Gastroesophageal sphincter (tissue), 4 donors: ENCODE data around the gene SRP14. TPM values are rescaled to one million over a fixed set of nuclear protein-coding genes. Genes with fewer than 3 reads are reported as not detected.

Experiments
- ATAC-seq: fragments of 150-250 bp; one replicate; pipeline ENCODE4 v1.9.1; 2016; ENCODE audit warnings: mild to moderate bottlenecking, moderate library complexity
- H3K27ac ChIP-seq, 4 donors: fragments of 200-600 bp; sonication (generic) in 3 of 4; 1 replicate in 3 of 4; 2 replicates in 1 of 4; pipeline ENCODE4 v1.5.1; 2016 to 2019
- H3K27me3 ChIP-seq: fragments of 200-600 bp; sonication (generic); one replicate; pipeline ENCODE4 v1.5.1; 2019
- H3K36me3 ChIP-seq, 2 donors: fragments of 200-600 bp; sonication (generic); one replicate each; pipeline ENCODE4 v1.5.1; 2019; ENCODE audit warnings: control low read depth in 1 of 2
- H3K4me1 ChIP-seq, 3 donors: fragments of 200-600 bp; sonication (generic); 1 replicate in 2 of 3; 2 replicates in 1 of 3; pipeline ENCODE4 v1.5.1; 2016 to 2019; ENCODE audit warnings: control low read depth in 2 of 3
- H3K4me3 ChIP-seq, 2 donors: fragments of 200-600 bp; sonication (generic); one replicate each; pipeline ENCODE4 v1.5.1; 2019; ENCODE audit warnings: mild to moderate bottlenecking in 1 of 2, moderate library complexity in 1 of 2
- H3K9me3 ChIP-seq, 3 donors: fragments of 200-600 bp; sonication (generic); one replicate each; pipeline ENCODE4 v1.5.1; 2017 to 2019; ENCODE audit warnings: control low read depth in 2 of 3
- CTCF ChIP-seq, 4 experiments: fragments of 200-600 bp in 2 of 4; fragments of 450-650 bp in 2 of 4; sonication (generic) in 1 of 4; IDR thresholded peaks; one replicate each; pipeline ENCODE4 v1.5.1; 2017 to 2019; ENCODE audit warnings: antibody characterized with exemption in 4 of 4, mild to moderate bottlenecking in 2 of 4, moderate library complexity in 2 of 4
- EP300 ChIP-seq: sonication (generic); formaldehyde crosslinking; IDR thresholded peaks from one replicate; pipeline ENCODE4 v1.6.1; 2017; ENCODE audit warnings: antibody characterized with exemption, mild to moderate bottlenecking
- POLR2A ChIP-seq, 2 donors: fragments of 450-650 bp; IDR thresholded peaks; one replicate each; pipeline ENCODE4 v1.6.1; 2017; ENCODE audit warnings: antibody characterized with exemption in 2 of 2, mild to moderate bottlenecking in 2 of 2, moderate library complexity in 1 of 2
- POLR2AphosphoS5 ChIP-seq: sonication (generic); formaldehyde crosslinking; IDR thresholded peaks from one replicate; pipeline ENCODE4 v1.6.1; 2017; ENCODE audit warnings: antibody characterized with exemption
- WGBS, 2 donors: methylation state at CpG; one replicate each; pipeline ENCODE4 v1.1.5; 2018; ENCODE audit warnings: low coverage in 1 of 2; 5-methylcytosine and 5-hydroxymethylcytosine counted together
- total RNA-seq, 4 donors: library from RNA; depleted of rRNA; stranded (reverse); fragments of >200 nt; gene quantifications; one replicate each; pipeline ENCODE4 v1.1.0, GENCODE V29; 2016

Gene SRP14
- total RNA-seq, 4 donors from 2014 or later = 290 to 425 (median 324) TPM

DNA sequence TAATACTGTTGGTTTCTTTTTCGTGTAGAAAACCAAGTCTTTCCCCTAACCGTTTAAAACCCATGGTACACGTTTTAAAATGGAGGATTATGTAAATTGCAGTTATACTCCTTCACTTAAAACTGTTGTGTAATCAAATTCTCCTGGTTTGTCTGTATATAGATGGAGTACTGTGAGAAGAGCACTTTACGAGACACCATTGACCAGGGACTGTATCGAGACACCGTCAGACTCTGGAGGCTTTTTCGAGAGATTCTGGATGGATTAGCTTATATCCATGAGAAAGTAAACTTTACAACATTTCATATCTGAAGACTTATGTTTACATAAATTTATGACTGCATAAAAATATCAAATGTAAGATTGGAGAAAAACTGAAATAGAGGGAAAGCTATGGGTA, 51.2 kb downstream of the SRP14 start:
- no peaks in the 10 kb centered on the region for H3K9me3 ChIP-seq
- H3K4me3 ChIP-seq = no peak overlapping the region
- TF ChIP-seq POLR2AphosphoS5 = no peak
- no peak for TF ChIP-seq POLR2A (IDR thresholded peaks at IDR 0.05)
- TF ChIP-seq CTCF (IDR thresholded peaks at IDR 0.05) = no peak
- TF ChIP-seq EP300 = no peak
- no peaks in the 10 kb centered on the region for H3K4me1 ChIP-seq
- no peaks in the 10 kb centered on the region for H3K27me3 ChIP-seq
- no peak for ATAC-seq
- H3K36me3 ChIP-seq = peaks cover 8 to 76% of the 10 kb centered on the region in 2 donors
- 79 to 81% methylated on average over 6 to 7 of the region's 7 CpGs for WGBS, 2 donors
- no peak overlapping the region for H3K27ac ChIP-seq

Other genes starting within 250 kb of the SRP14 start
- 10 to 100 TPM in 1 of 4 donors, 1 to 10 TPM in 3; 1.6 to 11.8 (median 4.6) TPM for gene GPR176, start 118.9 kb downstream of the SRP14 start, total RNA-seq
- 10 to 100 TPM; 26.1 to 48.8 (median 39.1) TPM for gene EIF2AK4, start 105.1 kb downstream of the SRP14 start, total RNA-seq
- 1 to 10 TPM; 4.7 to 7.5 (median 6.0) TPM for gene BMF, start 69.7 kb upstream of the SRP14 start, total RNA-seq
- gene BUB1B, start 121.9 kb upstream of the SRP14 start, total RNA-seq = 1 to 10 TPM in 2 of 4 donors, under 1 TPM in 2; 0.13 to 2.4 (median 0.95) TPM
- 1 to 10 TPM in 2 of 4 donors, under 1 TPM in 2; 0.94 to 4.6 (median 1.6) TPM for gene PAK6, start 199.9 kb upstream of the SRP14 start, total RNA-seq
- gene ANKRD63, start 243.9 kb upstream of the SRP14 start, total RNA-seq = 1 to 10 TPM in 1 of 4 donors, not detected in 3; 1.6 TPM